Neural progenitor cell (in vitro differentiated cells): ENCODE results near the gene TLCD3B.

Source experiments
- EZH2 ChIP-seq: fragments of 200-600 bp; sonication (generic); IDR thresholded peaks from 2 replicates; pipeline ENCODE4 v1.6.1; 2017; ENCODE audit warnings: antibody characterized with exemption, mild to moderate bottlenecking, moderate library complexity
- EZH2phosphoT487 ChIP-seq: fragments of 200-600 bp; sonication (generic); IDR thresholded peaks from 2 replicates; pipeline ENCODE4 v1.6.1; 2017; ENCODE audit warnings: antibody characterized with exemption
- TF ChIP-seq, protein P1 (sequence below): fragments of 200-600 bp; sonication (generic); IDR thresholded peaks from 2 replicates; pipeline ENCODE4 v1.5.1; 2017; ENCODE audit warnings: antibody characterized with exemption, mild to moderate bottlenecking

GRCh38 chr16:30009085-30009862 is 21.8 kb downstream of the TLCD3B start:
- TF ChIP-seq, protein P1, sequence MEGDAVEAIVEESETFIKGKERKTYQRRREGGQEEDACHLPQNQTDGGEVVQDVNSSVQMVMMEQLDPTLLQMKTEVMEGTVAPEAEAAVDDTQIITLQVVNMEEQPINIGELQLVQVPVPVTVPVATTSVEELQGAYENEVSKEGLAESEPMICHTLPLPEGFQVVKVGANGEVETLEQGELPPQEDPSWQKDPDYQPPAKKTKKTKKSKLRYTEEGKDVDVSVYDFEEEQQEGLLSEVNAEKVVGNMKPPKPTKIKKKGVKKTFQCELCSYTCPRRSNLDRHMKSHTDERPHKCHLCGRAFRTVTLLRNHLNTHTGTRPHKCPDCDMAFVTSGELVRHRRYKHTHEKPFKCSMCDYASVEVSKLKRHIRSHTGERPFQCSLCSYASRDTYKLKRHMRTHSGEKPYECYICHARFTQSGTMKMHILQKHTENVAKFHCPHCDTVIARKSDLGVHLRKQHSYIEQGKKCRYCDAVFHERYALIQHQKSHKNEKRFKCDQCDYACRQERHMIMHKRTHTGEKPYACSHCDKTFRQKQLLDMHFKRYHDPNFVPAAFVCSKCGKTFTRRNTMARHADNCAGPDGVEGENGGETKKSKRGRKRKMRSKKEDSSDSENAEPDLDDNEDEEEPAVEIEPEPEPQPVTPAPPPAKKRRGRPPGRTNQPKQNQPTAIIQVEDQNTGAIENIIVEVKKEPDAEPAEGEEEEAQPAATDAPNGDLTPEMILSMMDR = no peak
- TF ChIP-seq EZH2 (no peak), EZH2phosphoT487 (no peak)
